B cell (primary cell): ENCODE results near the gene IRAK4. TPM values are rescaled to one million over a fixed set of nuclear protein-coding genes. Genes with fewer than 3 reads are reported as not detected.

Experiments
- ATAC-seq: fragments of 200-7000 bp; cut with Tn5 transposase; one replicate; pipeline ENCODE4 v1.10.0; 2021; ENCODE audit warnings: low read depth, mild to moderate bottlenecking, moderate number of reproducible peaks, moderate library complexity
- CTCF ChIA-PET: fragments of 350-600 bp; sonication (Branson Sonifier 250); formaldehyde crosslinking; loops from one replicate; lab custom pipeline; 2021; ENCODE audit warnings: antibody characterized with exemption, inconsistent platforms; lab: Charles Lee
- POLR2A ChIA-PET: fragments of 350-600 bp; sonication (Branson Sonifier 250); formaldehyde crosslinking; loops from one replicate; lab custom pipeline; 2021; ENCODE audit warnings: antibody characterized with exemption; lab: Charles Lee
- DNase-seq: peaks from one replicate; pipeline ENCODE4 v3.0.0; 2013
- H2AFZ ChIP-seq: 2 replicates; pipeline ENCODE4 v1.6.1; 2012; ENCODE audit warnings: mild to moderate bottlenecking, low read depth, low read length; ENCODE audit not compliant: insufficient read depth, poor library complexity, severe bottlenecking
- H3K27ac ChIP-seq, 2 donors: 1 replicate in 1 of 2; 2 replicates in 1 of 2; pipeline ENCODE4 v1.5.1; 2012 to 2013; ENCODE audit warnings: low read length in 2 of 2, mild to moderate bottlenecking in 2 of 2, moderate library complexity in 1 of 2
- H3K27me3 ChIP-seq, 4 experiments: fragments of 200-600 bp in 1 of 4; sonication (generic) in 1 of 4; replicated peaks in 1 of 4; 1 replicate in 2 of 4; 2 replicates in 2 of 4; pipeline versions ENCODE4 v1.6.1 to v1.7.0; 2013 to 2016; ENCODE audit warnings: low read length in 3 of 4, mild to moderate bottlenecking in 2 of 4, mixed read lengths in 1 of 4, moderate library complexity in 1 of 4; ENCODE audit not compliant: insufficient read depth in 4 of 4, control insufficient read depth in 3 of 4; ENCODE audit errors: control extremely low read depth in 1 of 4
- H3K36me3 ChIP-seq, 2 experiments: replicated peaks in 1 of 2; 1 replicate in 1 of 2; 2 replicates in 1 of 2; pipeline versions ENCODE4 v1.6.1 to v1.7.1; 2013; ENCODE audit warnings: low read length in 1 of 2; ENCODE audit not compliant: insufficient read depth in 2 of 2, control insufficient read depth in 1 of 2; ENCODE audit errors: control extremely low read depth in 1 of 2, extremely low read depth in 1 of 2
- H3K4me1 ChIP-seq, 2 donors: fragments of 200-600 bp in 1 of 2; sonication (generic) in 1 of 2; 1 replicate in 1 of 2; 2 replicates in 1 of 2; pipeline versions ENCODE4 v1.5.1 to v1.6.1; 2013 to 2017; ENCODE audit warnings: low read length in 2 of 2; ENCODE audit not compliant: control insufficient read depth in 2 of 2, insufficient read depth in 2 of 2
- H3K4me2 ChIP-seq: replicated peaks from 2 replicates; pipeline ENCODE3; 2012; ENCODE audit warnings: mild to moderate bottlenecking, low read depth, low read length; ENCODE audit not compliant: poor library complexity, severe bottlenecking
- H3K4me3 ChIP-seq, 5 experiments: fragments of 200-600 bp in 1 of 5; sonication (generic) in 1 of 5; 1 replicate in 3 of 5; 2 replicates in 2 of 5; pipeline versions ENCODE4 v1.5.1 to v1.7.0; 2011 to 2016; ENCODE audit warnings: low read length in 4 of 5, mild to moderate bottlenecking in 4 of 5, low read depth in 2 of 5, control low read depth in 1 of 5, moderate library complexity in 1 of 5; ENCODE audit not compliant: insufficient read depth in 1 of 5; ENCODE audit errors: control extremely low read depth in 1 of 5, extremely low read depth in 1 of 5
- H3K79me2 ChIP-seq: fragments of 200-600 bp; sonication (generic); one replicate; pipeline ENCODE4 v1.6.0; 2016; ENCODE audit warnings: low read length; ENCODE audit not compliant: control insufficient read depth, insufficient read depth
- H3K9ac ChIP-seq: fragments of 200-600 bp; sonication (generic); 2 replicates; pipeline ENCODE4 v1.6.1; 2017; ENCODE audit warnings: mild to moderate bottlenecking, low read length, moderate library complexity
- H3K9me3 ChIP-seq, 3 donors: one replicate each; pipeline versions ENCODE4 v1.6.1 to v1.7.1; 2013; ENCODE audit warnings: low read length in 2 of 3; ENCODE audit not compliant: control insufficient read depth in 2 of 3, insufficient read depth in 1 of 3; ENCODE audit errors: control extremely low read depth in 1 of 3
- H4K20me1 ChIP-seq: 2 replicates; pipeline ENCODE4 v1.6.0; 2012; ENCODE audit warnings: mild to moderate bottlenecking, low read length; ENCODE audit not compliant: insufficient read depth, control insufficient read depth, poor library complexity, severe bottlenecking
- H3K27ac Mint-ChIP-seq: one replicate; pipeline ENCODE4 v1.8.0; 2021; ENCODE audit warnings: mixed read lengths
- H3K27me3 Mint-ChIP-seq: one replicate; pipeline ENCODE4 v1.8.0; 2021; ENCODE audit warnings: mixed read lengths
- H3K4me1 Mint-ChIP-seq: one replicate; pipeline ENCODE4 v1.8.0; 2021; ENCODE audit warnings: mixed read lengths
- H3K4me3 Mint-ChIP-seq: one replicate; pipeline ENCODE4 v1.8.0; 2021; ENCODE audit warnings: mixed read lengths
- H3K9me3 Mint-ChIP-seq: one replicate; pipeline ENCODE4 v1.8.0; 2022; ENCODE audit warnings: mixed read lengths; ENCODE audit not compliant: insufficient read depth
- CTCF ChIP-seq: fragments of 200-600 bp; IDR thresholded peaks from one replicate; pipeline ENCODE4 v1.8.0; 2022; ENCODE audit warnings: antibody characterized with exemption, mild to moderate bottlenecking
- EZH2 ChIP-seq: IDR thresholded peaks from 2 replicates; pipeline ENCODE4 v1.6.1; 2012; ENCODE audit warnings: borderline replicate concordance, low read depth, mild to moderate bottlenecking, moderate library complexity, low read length; ENCODE audit not compliant: insufficient read depth, poor library complexity, severe bottlenecking
- WGBS: methylation state at CpG from one replicate; pipeline ENCODE4 v1.1.5; 2013; ENCODE audit warnings: missing lambda C conversion rate; ENCODE audit not compliant: insufficient coverage; 5-methylcytosine and 5-hydroxymethylcytosine counted together
- intact Hi-C: fragments of 100-400 bp; cut with micrococcal nuclease; formaldehyde crosslinking; loops from one replicate; pipeline ENCODE4 v1.10.0; 2022
- polyA plus RNA-seq: library from polyadenylated mRNA; depleted of rRNA; stranded (reverse); fragments of >200 nt; gene quantifications from 2 replicates; pipeline ENCODE4 v1.2.3, GENCODE V29; 2012
- total RNA-seq, 2 donors: library from RNA; stranded (reverse); fragments of 120-200 nt in 1 of 2; gene quantifications; 1 replicate in 1 of 2; 2 replicates in 1 of 2; pipeline versions ENCODE4 v1.2.3 to v1.2.4, GENCODE V29; 2013 to 2022

Gene IRAK4
- total and polyA plus RNA-seq, 2 donors (not counting 1 experiment from before 2014, with no cell fraction given), result 36.4 to 47.0 TPM

GRCh38 chr12:43760396-43760795, 1.6 kb downstream of the IRAK4 start:
- Histone ChIP-seq H3K4me1 (peaks cover 36% of the 10 kb centered on the region in 2 donors), H2AFZ (no peak overlapping the region), H3K79me2 (peaks cover 86% of the 10 kb centered on the region), H3K9me3 (no peaks in the 10 kb centered on the region), H3K9ac (peak overlapping the region; percentile 85), H4K20me1 (peaks cover 15% of the 10 kb centered on the region), H3K4me2 (peak overlapping the region; percentile 76), H3K27me3 (no peaks in the 10 kb centered on the region), H3K27ac (no peak overlapping the region), H3K36me3 (peaks cover 0 to 2% of the 10 kb centered on the region in 2 experiments), H3K4me3 (peak overlapping the region in 4 of 5 experiments; percentile 34 to 98 (median 87))
- Mint-ChIP-seq H3K9me3 (no peaks in the 10 kb centered on the region), H3K4me3 (peak overlapping the region; percentile 97), H3K27ac (peak overlapping the region; percentile 80), H3K27me3 (no peaks in the 10 kb centered on the region), H3K4me1 (peaks cover 63% of the 10 kb centered on the region)
- intact Hi-C loops, result no loop called here
- DNase-seq (no peak), ATAC-seq (no peak)
- 89% methylated on average over 1 of the region's 2 CpGs for WGBS
- ChIA-PET CTCF (interaction anchor here (1.1 kb wide), 1 partner anchor 54 kb away, joined by 7 read pairs; no protein-coding TSS in a partner anchor), POLR2A (interaction anchor here (3.0 kb wide), 1 partner anchor 46 kb away, joined by 29 read pairs; the partner anchor contains the start of gene TWF1)
- TF ChIP-seq CTCF (no peak), EZH2 (no peak)

- peak overlapping the region; percentile 46 for H3K4me3 Mint-ChIP-seq
- Histone ChIP-seq H3K9ac (no peak overlapping the region), H3K4me2 (peak overlapping the region; percentile 76), H3K9me3 (no peaks in the 10 kb centered on the region), H4K20me1 (peaks cover 15% of the 10 kb centered on the region), H3K4me1 (peaks cover 36% of the 10 kb centered on the region in 2 donors), H3K79me2 (peaks cover 88% of the 10 kb centered on the region), H3K36me3 (peaks cover 0 to 2% of the 10 kb centered on the region in 2 experiments), H2AFZ (no peak overlapping the region), H3K4me3 (no peak overlapping the region), H3K27ac (no peak overlapping the region), H3K27me3 (no peaks in the 10 kb centered on the region)
- CTCF ChIA-PET, result no interaction called here
- no peaks in the 10 kb centered on the region for H3K9me3 Mint-ChIP-seq
- intact Hi-C loops, result no loop called here
- no peak overlapping the region for H3K27ac Mint-ChIP-seq
- ATAC-seq, result no peak
- no peak for DNase-seq
- POLR2A ChIA-PET, result no interaction called here
- no peaks in the 10 kb centered on the region for H3K27me3 Mint-ChIP-seq
- no peak for TF ChIP-seq CTCF
- TF ChIP-seq EZH2, result no peak
- peaks cover 54% of the 10 kb centered on the region for H3K4me1 Mint-ChIP-seq
These were observed 2.7 kb downstream of the IRAK4 start for GRCh38 chr12:43761500-43761899.
